ENCODE data around the gene COL20A1. TPM values are rescaled to one million over a fixed set of nuclear protein-coding genes. Genes with fewer than 3 reads are reported as not detected.

Gene COL20A1
- total RNA-seq, 1 experiment from 2014 or later: 3.1 TPM

DNA sequence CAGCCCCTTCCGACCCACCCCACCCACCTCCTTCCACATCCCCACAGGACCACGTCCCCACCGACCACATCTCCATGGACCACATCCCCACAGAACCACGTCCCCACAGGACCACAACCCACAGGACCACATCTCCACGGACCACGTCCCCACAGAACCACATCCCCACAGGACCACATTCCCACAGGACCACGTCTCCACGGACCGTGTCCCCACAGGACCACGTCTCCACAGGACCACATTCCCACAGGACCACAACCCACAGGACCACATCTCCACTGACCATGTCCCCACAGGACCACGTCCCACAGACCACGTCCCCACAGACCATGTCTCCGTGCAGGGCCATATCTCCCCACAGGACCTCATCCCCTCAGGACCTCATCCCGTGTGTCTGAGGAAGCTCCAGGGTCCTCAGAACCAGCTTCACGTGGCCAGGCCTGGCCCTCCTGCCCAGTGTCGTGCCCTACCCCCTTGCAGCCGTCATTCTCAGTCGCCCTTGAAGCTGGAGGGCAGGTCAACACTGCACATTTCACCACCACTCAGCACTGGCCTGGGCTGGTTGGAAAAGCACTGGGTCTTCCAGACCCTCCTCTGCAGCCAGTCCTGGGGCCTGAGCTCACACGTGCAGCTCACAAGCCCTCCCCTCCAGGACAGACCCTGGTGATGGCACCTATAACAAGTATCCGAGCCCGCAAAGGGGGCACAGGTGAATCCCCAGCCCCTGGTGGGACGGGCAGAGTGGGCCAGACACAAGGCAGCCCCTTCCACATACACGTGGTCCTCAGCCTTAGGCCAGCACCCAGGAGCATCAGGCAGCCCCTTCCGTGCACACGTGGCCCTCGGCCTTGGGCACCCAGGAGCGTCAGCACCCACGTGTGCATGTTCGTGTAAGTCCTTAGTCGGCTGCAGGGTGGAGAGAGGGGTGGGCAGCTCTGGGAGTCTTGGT, 64.2 kb downstream of the COL20A1 start:
- no peak overlapping the region for H3K9ac ChIP-seq (ENCODE audit: low read length)
- DNase-seq: no peak
- no peaks in the 10 kb centered on the region for H3K9me2 ChIP-seq (replicated peaks; ENCODE audit: insufficient read depth, low read length)
- no peaks in the 10 kb centered on the region for H3K27me3 ChIP-seq (ENCODE audit: low read length)
- no peaks in the 10 kb centered on the region for H3K4me1 ChIP-seq (ENCODE audit: low read length)
- no peaks in the 10 kb centered on the region for H3K9me3 ChIP-seq (ENCODE audit: low read length)
- no peak overlapping the region for H2AFZ ChIP-seq (ENCODE audit: low read length)
- no peak overlapping the region for H3K4me3 ChIP-seq (ENCODE audit: low read length)
- no peaks in the 10 kb centered on the region for H3K36me3 ChIP-seq (ENCODE audit: insufficient read depth, low read length)
- H3K79me2 ChIP-seq (ENCODE audit: low read length): no peaks in the 10 kb centered on the region
- no peaks in the 10 kb centered on the region for H4K20me1 ChIP-seq (ENCODE audit: insufficient read depth, low read depth, low read length)
- H3K27ac ChIP-seq (ENCODE audit: low read length): no peak overlapping the region
- no peak overlapping the region for H3K4me2 ChIP-seq (ENCODE audit: low read depth, low read length, poor library complexity, severe bottlenecking)

DNA sequence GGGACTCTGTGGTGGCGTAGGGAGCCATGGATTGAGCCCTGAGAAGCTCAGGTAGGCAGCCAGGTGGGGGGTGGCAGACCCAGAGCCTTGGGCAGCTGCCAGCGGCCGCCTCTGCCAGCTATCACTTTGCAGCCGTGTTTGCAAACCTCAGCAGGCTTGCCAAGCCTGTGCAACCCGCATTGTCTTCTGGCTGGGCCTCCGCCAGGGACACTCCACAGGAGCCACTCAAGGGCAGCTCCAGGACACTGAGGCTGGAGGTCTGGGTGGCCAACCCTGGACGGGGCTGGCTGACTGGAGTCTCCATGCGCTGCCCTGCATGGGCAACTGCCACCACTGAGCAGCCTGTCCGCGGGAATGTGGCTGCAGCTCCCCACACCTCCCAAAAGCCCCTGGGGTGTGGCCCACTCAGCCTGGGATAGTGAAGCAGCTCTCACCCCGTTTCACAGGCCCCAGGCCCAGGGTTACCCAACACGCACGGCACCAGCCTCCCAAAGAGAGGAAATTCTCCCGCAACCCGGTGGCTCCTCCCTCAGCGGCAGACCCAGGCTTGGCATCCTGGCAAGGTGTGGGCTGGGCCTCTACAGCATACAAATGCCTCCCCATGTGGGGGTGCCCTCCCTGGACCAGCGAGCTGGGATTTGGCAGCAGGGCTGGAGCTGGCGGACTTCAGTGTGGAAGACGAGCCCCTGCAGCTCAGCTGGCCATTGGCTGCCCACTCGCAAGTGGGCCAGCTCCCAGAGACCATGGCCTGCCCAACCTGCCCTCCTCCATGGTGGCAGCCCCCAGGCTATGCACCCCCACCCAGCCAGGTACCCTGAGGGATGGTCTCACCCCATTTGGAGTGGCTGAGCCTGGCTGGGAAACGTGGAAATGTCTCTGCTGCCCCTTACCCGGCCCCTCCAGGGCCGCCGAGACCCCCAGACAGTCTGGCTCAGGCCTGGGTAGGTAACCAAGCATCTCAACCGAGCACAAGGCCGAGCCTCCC, 65.2 kb downstream of the COL20A1 start:
- Histone ChIP-seq H3K4me1 (ENCODE audit: low read length) (no peaks in the 10 kb centered on the region), H3K27ac (ENCODE audit: low read length) (no peak overlapping the region), H3K9me3 (ENCODE audit: low read length) (no peaks in the 10 kb centered on the region), H3K9me2 (replicated peaks; ENCODE audit: insufficient read depth, low read length) (no peaks in the 10 kb centered on the region), H2AFZ (ENCODE audit: low read length) (no peak overlapping the region), H3K79me2 (ENCODE audit: low read length) (no peaks in the 10 kb centered on the region), H3K27me3 (ENCODE audit: low read length) (no peaks in the 10 kb centered on the region), H4K20me1 (ENCODE audit: insufficient read depth, low read depth, low read length) (no peaks in the 10 kb centered on the region), H3K36me3 (ENCODE audit: insufficient read depth, low read length) (no peaks in the 10 kb centered on the region), H3K4me3 (ENCODE audit: low read length) (no peak overlapping the region), H3K4me2 (ENCODE audit: low read depth, low read length, poor library complexity, severe bottlenecking) (no peak overlapping the region), H3K9ac (ENCODE audit: low read length) (no peak overlapping the region)
- DNase-seq: no peak

DNA sequence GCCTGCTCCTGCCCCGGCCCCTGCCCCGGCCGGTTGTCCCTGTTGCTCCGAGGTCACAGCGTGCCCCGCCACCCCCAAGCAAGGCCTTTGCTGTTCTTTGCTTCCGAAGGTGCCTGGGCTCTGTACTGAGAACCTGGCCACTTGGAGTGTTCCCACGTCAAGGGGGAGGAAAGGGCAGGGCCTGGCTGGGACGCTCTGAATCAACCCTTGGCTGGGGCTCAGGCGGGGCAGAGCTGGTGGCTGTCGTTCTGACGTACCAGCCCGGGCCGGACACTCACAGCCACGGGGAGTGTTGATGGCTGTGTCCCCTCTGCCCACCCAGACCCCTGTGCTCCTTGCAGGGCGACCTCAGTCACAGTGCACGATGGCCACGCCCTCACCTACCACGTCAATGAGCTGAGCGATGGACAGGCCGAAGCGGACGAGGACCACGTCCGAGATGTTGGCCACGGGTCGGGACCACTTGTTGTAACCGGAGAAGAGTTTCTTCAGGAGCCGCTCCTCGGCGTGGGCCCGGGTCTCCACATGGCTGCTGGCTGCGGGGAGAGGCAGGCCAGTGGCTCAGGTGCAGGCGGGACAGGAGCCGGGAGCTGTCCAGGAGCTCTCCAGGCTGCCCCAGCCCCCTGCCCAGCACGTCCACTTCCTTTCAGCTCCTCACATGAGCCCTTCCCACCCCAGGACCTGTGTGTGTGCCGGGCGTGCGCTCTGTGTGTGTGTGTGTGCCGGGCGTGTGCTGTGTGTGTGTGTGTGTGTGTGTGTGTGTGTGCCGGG, 66.4 kb downstream of the COL20A1 start:
- H3K4me3 ChIP-seq (ENCODE audit: low read length): no peak overlapping the region
- H3K27ac ChIP-seq (ENCODE audit: low read length): no peak overlapping the region
- no peaks in the 10 kb centered on the region for H3K79me2 ChIP-seq (ENCODE audit: low read length)
- no peak for DNase-seq
- H3K4me1 ChIP-seq (ENCODE audit: low read length): no peaks in the 10 kb centered on the region
- no peaks in the 10 kb centered on the region for H3K9me2 ChIP-seq (replicated peaks; ENCODE audit: insufficient read depth, low read length)
- H3K9me3 ChIP-seq (ENCODE audit: low read length): no peaks in the 10 kb centered on the region
- H3K9ac ChIP-seq (ENCODE audit: low read length): no peak overlapping the region
- no peaks in the 10 kb centered on the region for H3K36me3 ChIP-seq (ENCODE audit: insufficient read depth, low read length)
- no peak overlapping the region for H3K4me2 ChIP-seq (ENCODE audit: low read depth, low read length, poor library complexity, severe bottlenecking)
- no peak overlapping the region for H2AFZ ChIP-seq (ENCODE audit: low read length)
- no peaks in the 10 kb centered on the region for H3K27me3 ChIP-seq (ENCODE audit: low read length)
- H4K20me1 ChIP-seq (ENCODE audit: insufficient read depth, low read depth, low read length): no peaks in the 10 kb centered on the region

DNA sequence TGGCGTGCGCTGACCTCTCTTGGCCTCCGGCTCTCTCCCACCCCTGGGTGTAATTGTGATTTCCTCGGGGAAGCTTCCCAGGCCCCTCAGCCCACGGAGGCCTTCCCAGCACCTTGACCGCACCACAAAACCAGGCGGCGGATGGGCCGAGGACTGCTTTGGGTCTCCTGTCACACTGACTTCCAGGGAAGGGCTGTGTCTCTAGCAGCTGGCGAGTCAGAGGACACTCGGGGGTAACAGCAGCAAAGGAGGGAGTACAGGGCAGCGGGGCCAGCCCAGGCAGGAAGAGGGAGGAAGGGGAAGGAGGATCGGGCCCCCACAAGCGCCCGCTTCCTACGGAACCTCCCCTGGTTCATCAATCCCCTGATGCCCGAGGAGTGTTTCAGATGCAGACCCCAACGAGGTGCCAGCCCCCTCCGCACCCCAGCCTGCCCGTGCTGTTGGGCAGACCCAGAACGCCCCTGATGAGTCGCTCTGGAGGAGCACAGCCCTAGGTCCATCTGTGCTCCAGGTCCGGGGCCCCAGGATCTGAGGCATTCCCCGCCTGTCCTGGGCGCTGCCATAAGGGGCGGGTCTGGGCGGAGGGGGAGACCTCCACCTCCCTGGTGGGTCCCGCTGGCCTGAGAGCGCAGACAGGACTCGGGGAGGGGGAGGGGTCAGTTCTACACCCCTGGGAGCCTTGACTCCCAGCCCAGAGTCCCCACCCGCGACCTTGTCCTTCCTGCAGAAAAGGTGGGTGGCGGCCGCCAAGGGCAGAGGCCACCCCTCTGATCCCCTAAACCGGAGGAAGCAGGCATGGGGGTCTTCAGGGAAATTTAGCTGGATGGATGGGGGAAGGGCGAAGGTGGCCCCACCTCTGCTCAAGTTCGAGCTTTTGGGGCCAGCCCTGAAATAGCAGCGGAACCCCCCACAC, 67.2 kb downstream of the COL20A1 start:
- no peaks in the 10 kb centered on the region for H4K20me1 ChIP-seq (ENCODE audit: insufficient read depth, low read depth, low read length)
- no peaks in the 10 kb centered on the region for H3K79me2 ChIP-seq (ENCODE audit: low read length)
- no peak overlapping the region for H2AFZ ChIP-seq (ENCODE audit: low read length)
- no peak overlapping the region for H3K4me3 ChIP-seq (ENCODE audit: low read length)
- H3K36me3 ChIP-seq (ENCODE audit: insufficient read depth, low read length): no peaks in the 10 kb centered on the region
- no peak overlapping the region for H3K27ac ChIP-seq (ENCODE audit: low read length)
- no peak overlapping the region for H3K4me2 ChIP-seq (ENCODE audit: low read depth, low read length, poor library complexity, severe bottlenecking)
- H3K9me3 ChIP-seq (ENCODE audit: low read length): no peaks in the 10 kb centered on the region
- H3K4me1 ChIP-seq (ENCODE audit: low read length): no peaks in the 10 kb centered on the region
- no peak for DNase-seq
- H3K27me3 ChIP-seq (ENCODE audit: low read length): no peaks in the 10 kb centered on the region
- no peak overlapping the region for H3K9ac ChIP-seq (ENCODE audit: low read length)
- no peaks in the 10 kb centered on the region for H3K9me2 ChIP-seq (replicated peaks; ENCODE audit: insufficient read depth, low read length)

DNA sequence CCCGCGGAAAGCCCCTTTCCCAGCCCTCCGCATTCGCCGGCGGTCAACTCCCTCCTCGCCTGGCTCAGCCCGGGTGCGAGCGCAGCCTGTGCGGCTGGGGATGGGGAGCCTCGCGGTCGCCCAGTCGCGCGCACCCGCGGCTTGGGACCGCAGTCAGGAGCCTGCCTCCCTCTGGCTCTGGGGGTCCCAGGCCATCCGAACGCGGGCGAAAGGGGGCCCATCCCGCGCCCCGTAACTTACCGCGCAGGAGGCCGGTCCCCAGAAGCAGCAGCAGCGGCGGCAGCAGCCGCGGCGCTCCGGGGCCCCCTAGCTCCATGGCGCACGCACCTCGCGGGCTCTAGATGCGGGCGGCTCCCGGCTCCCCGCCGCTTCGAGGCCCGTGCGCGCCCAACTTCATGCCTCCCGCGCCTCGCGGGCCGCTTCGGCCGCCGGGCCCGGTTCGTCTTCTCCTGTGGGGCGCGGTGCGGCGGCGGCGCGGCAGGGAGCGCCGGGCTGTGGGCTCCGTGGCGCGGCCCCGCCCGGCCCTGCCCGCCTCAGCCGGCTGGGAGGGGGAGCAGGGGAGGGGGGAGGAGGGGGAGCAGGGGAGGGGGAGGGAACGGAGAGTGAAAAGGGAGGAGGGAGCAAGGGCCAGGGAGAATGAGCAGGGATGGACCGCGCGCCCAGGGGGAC, 68.0 kb downstream of the COL20A1 start, which contains the start of gene CHRNA4:
Gene CHRNA4 (minus strand): TSS at position 500 of the 669 bp plus-strand sequence. CDS start 184 bp downstream, at position 316.
- H3K9ac ChIP-seq (ENCODE audit: low read length): no peak within 1 kb of the TSS
- no peaks in the 10 kb centered on the region for H3K79me2 ChIP-seq (ENCODE audit: low read length)

DNA sequence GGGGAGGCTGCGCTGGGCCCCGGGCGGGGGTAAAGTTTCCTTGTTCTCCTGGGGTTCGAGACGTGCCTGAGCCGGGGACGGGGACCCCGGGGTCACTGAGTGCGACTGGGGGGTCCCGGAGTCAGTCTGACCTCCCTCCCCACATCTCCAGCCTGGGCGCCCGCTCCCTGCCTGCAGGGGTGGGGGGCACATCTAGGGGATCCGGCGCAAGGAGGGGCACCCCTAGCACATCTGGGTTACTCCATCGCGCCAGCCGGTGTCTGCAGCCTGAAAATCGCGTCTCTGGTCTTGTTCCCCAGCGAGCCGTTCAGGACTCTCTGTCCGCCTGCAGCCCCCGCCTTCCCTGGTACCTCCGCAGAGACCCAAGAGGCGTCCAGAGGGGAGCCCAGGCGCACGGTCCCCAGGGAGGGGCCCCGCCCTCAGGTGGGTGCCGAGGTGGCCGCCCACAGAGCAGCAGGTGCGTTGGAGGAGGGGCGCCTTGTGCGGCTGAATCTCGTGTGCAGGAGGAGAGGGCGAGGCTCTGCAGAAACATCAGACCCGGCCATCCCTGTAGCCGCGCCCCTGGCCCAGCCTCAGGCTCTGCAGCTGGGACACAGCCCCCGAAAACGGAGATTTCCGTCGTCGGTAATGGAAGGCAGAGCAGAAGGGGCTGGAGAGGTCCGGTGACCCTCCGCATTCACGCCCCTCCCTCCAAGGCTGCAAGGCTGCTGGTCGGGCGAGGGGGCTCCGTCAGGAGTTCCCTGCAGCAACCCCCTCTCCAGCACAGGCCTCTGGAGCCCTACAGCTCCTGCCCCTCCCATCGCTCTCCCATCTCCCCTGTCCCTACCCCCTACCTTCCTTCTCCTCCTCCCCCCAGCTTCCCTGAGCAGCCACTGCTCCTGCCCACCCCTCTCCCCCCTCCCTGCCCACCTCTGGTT, 68.8 kb downstream of the COL20A1 start:
- no peak for DNase-seq
- no peaks in the 10 kb centered on the region for H3K27me3 ChIP-seq (ENCODE audit: low read length)
- no peak overlapping the region for H3K27ac ChIP-seq (ENCODE audit: low read length)
- no peaks in the 10 kb centered on the region for H3K79me2 ChIP-seq (ENCODE audit: low read length)
- no peak overlapping the region for H3K9ac ChIP-seq (ENCODE audit: low read length)
- no peak overlapping the region for H2AFZ ChIP-seq (ENCODE audit: low read length)
- H3K36me3 ChIP-seq (ENCODE audit: insufficient read depth, low read length): no peaks in the 10 kb centered on the region
- H4K20me1 ChIP-seq (ENCODE audit: insufficient read depth, low read depth, low read length): no peaks in the 10 kb centered on the region
- no peaks in the 10 kb centered on the region for H3K9me2 ChIP-seq (replicated peaks; ENCODE audit: insufficient read depth, low read length)
- no peak overlapping the region for H3K4me3 ChIP-seq (ENCODE audit: low read length)
- no peaks in the 10 kb centered on the region for H3K9me3 ChIP-seq (ENCODE audit: low read length)
- no peaks in the 10 kb centered on the region for H3K4me1 ChIP-seq (ENCODE audit: low read length)
- no peak overlapping the region for H3K4me2 ChIP-seq (ENCODE audit: low read depth, low read length, poor library complexity, severe bottlenecking)

More for the DNA sequence above, 68.0 kb downstream of the COL20A1 start, which contains the start of gene CHRNA4:
- Histone ChIP-seq H3K27ac (ENCODE audit: low read length) (no peak within 1 kb of the TSS), H3K9me3 (ENCODE audit: low read length) (no peaks in the 10 kb centered on the region), H3K9me2 (replicated peaks; ENCODE audit: insufficient read depth, low read length) (no peaks in the 10 kb centered on the region), H3K27me3 (ENCODE audit: low read length) (no peaks in the 10 kb centered on the region), H4K20me1 (ENCODE audit: insufficient read depth, low read depth, low read length) (no peaks in the 10 kb centered on the region), H3K4me3 (ENCODE audit: low read length) (no peak within 1 kb of the TSS), H3K4me1 (ENCODE audit: low read length) (no peaks in the 10 kb centered on the region), H2AFZ (ENCODE audit: low read length) (no peak within 1 kb of the TSS), H3K36me3 (ENCODE audit: insufficient read depth, low read length) (no peaks in the 10 kb centered on the region), H3K4me2 (ENCODE audit: low read depth, low read length, poor library complexity, severe bottlenecking) (no peak within 1 kb of the TSS)
- no peak for DNase-seq

All from Karpas-422 (cell line).